Measurements from ENCODE around the gene PDP2.
"Not testable (repeated sequence)": the region's sequence is repeated elsewhere in the genome, so short reads cannot be mapped to it uniquely, and the experiment has no call there.

PDP2 gene

GRCh38 chr16:66934839-66935313 lies 54.6 kb downstream of the PDP2 start:
- H3K36me3 ChIP-seq (ENCODE audit: control insufficient read depth, insufficient read depth, low read length); H3K4me1 ChIP-seq (ENCODE audit: control insufficient read depth, insufficient read depth, low read length); H3K27me3 ChIP-seq (ENCODE audit: control insufficient read depth, insufficient read depth, low read length, poor library complexity, severe bottlenecking); H3K27ac ChIP-seq (ENCODE audit: insufficient read depth, low read depth, low read length, poor library complexity, severe bottlenecking); H3K9me3 ChIP-seq (ENCODE audit: control insufficient read depth, low read length): not testable (repeated sequence)
- peak overlapping the region; percentile 62 for H3K4me3 ChIP-seq (ENCODE audit: insufficient read depth, low read depth, low read length)
- 10 to 11% methylated on average over 15 to 19 of the region's 24 CpGs for WGBS, 2 experiments

GRCh38 chr16:66935314-66936011 lies 55.1 kb downstream of the PDP2 start, which contains the start of gene CES2:
Gene CES2, plus strand, starts transcription at chr16:66935516. Its CDS starts 120 bp downstream, at chr16:66935636.
- 74 to 76% methylated on average over 44 of the region's 44 CpGs for WGBS, 2 experiments
- H3K4me1 ChIP-seq (ENCODE audit: control insufficient read depth, insufficient read depth, low read length), result peaks cover 7% of the 10 kb centered on the region
- H3K27ac ChIP-seq (ENCODE audit: insufficient read depth, low read depth, low read length, poor library complexity, severe bottlenecking), result no peak within 1 kb of the TSS
- peak within 1 kb of the TSS; percentile 62 for H3K4me3 ChIP-seq (ENCODE audit: insufficient read depth, low read depth, low read length)
- no peaks in the 10 kb centered on the region for H3K9me3 ChIP-seq (ENCODE audit: control insufficient read depth, low read length)
- H3K36me3 ChIP-seq (ENCODE audit: control insufficient read depth, insufficient read depth, low read length), result no peaks in the 10 kb centered on the region
- H3K27me3 ChIP-seq (ENCODE audit: control insufficient read depth, insufficient read depth, low read length, poor library complexity, severe bottlenecking), result no peaks in the 10 kb centered on the region

GRCh38 chr16:66936462-66936861 lies 56.1 kb downstream of the PDP2 start:
- H3K27ac ChIP-seq (ENCODE audit: insufficient read depth, low read depth, low read length, poor library complexity, severe bottlenecking), result no peak overlapping the region
- 94% methylated on average over 6 of the region's 6 CpGs for WGBS, 2 experiments
- no peaks in the 10 kb centered on the region for H3K9me3 ChIP-seq (ENCODE audit: control insufficient read depth, low read length)
- H3K27me3 ChIP-seq (ENCODE audit: control insufficient read depth, insufficient read depth, low read length, poor library complexity, severe bottlenecking), result no peaks in the 10 kb centered on the region
- no peak overlapping the region for H3K4me3 ChIP-seq (ENCODE audit: insufficient read depth, low read depth, low read length)
- H3K36me3 ChIP-seq (ENCODE audit: control insufficient read depth, insufficient read depth, low read length), result no peaks in the 10 kb centered on the region
- peaks cover 7% of the 10 kb centered on the region for H3K4me1 ChIP-seq (ENCODE audit: control insufficient read depth, insufficient read depth, low read length)

DNA sequence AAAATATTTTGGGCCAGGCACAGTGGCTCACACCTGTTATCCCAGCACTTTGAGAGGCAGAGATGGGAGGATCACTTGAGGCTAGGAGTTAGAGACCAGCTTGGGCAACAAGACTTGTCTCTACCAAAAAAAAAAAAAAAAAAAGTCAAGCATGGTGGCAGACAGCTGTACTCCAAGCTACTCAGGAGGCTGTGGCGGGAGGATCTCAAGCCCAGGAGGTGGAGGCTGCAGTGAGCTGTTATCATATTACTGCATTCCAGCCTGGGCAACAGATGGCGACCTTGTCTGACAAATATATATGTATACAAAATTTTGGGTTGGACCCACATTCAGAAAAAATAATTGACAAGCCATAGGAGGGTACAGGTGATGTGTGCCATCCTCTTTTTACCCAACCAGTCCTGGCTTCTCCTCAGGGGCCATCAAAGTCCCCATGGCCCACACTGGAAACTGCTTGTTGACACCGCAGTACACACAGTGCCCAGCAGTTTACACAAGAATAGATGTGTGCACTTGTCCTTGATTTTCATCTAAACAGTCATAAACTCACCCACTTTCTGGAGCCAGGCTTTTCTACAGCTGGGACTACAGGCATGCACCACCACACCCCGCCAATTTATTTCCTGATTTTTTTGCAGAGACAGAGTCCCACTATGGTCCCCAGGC lies 56.7 kb downstream of the PDP2 start:
- 88 to 97% methylated on average over 4 of the region's 4 CpGs for WGBS, 2 experiments
- Histone ChIP-seq H3K9me3 (ENCODE audit: control insufficient read depth, low read length) (no peaks in the 10 kb centered on the region), H3K36me3 (ENCODE audit: control insufficient read depth, insufficient read depth, low read length) (no peaks in the 10 kb centered on the region), H3K27me3 (ENCODE audit: control insufficient read depth, insufficient read depth, low read length, poor library complexity, severe bottlenecking) (no peaks in the 10 kb centered on the region), H3K27ac (ENCODE audit: insufficient read depth, low read depth, low read length, poor library complexity, severe bottlenecking) (no peak overlapping the region), H3K4me3 (ENCODE audit: insufficient read depth, low read depth, low read length) (no peak overlapping the region), H3K4me1 (ENCODE audit: control insufficient read depth, insufficient read depth, low read length) (peaks cover 7% of the 10 kb centered on the region)

DNA sequence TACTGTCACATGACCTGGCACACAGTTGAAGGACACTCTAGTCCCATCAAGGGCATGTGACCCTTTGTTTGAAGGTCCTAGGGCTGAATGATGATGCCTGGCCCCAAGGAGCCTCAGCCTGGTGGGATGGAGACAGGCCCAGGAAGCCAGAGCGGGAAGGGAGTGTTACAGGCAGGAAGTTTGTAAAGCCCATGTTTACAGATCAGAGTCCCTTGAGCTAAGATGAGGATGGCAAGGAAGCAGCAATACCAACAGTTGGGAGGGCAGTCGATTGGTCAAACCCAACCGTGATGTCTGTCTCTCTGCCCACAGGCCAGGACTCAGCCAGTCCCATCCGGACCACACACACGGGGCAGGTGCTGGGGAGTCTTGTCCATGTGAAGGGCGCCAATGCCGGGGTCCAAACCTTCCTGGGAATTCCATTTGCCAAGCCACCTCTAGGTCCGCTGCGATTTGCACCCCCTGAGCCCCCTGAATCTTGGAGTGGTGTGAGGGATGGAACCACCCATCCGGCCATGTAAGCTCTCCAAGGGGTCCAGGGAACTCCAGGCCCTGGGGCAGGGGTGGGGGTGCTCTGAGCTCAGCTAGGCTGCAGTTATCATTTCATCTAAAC lies 57.5 kb downstream of the PDP2 start:
- Histone ChIP-seq H3K36me3 (ENCODE audit: control insufficient read depth, insufficient read depth, low read length) (no peaks in the 10 kb centered on the region), H3K9me3 (ENCODE audit: control insufficient read depth, low read length) (no peaks in the 10 kb centered on the region), H3K4me1 (ENCODE audit: control insufficient read depth, insufficient read depth, low read length) (peaks cover 7% of the 10 kb centered on the region), H3K27ac (ENCODE audit: insufficient read depth, low read depth, low read length, poor library complexity, severe bottlenecking) (no peak overlapping the region), H3K27me3 (ENCODE audit: control insufficient read depth, insufficient read depth, low read length, poor library complexity, severe bottlenecking) (no peaks in the 10 kb centered on the region), H3K4me3 (ENCODE audit: insufficient read depth, low read depth, low read length) (no peak overlapping the region)
- WGBS, 2 experiments, result 91 to 92% methylated on average over 10 of the region's 10 CpGs

- no peaks in the 10 kb centered on the region for H3K36me3 ChIP-seq (ENCODE audit: control insufficient read depth, insufficient read depth, low read length)
- H3K27ac ChIP-seq (ENCODE audit: insufficient read depth, low read depth, low read length, poor library complexity, severe bottlenecking), result no peak overlapping the region
- no peaks in the 10 kb centered on the region for H3K9me3 ChIP-seq (ENCODE audit: control insufficient read depth, low read length)
These were observed 59.1 kb downstream of the PDP2 start for GRCh38 chr16:66939366-66939765.

GRCh38 chr16:66940236-66940635 lies 59.9 kb downstream of the PDP2 start:
- no peaks in the 10 kb centered on the region for H3K36me3 ChIP-seq (ENCODE audit: control insufficient read depth, insufficient read depth, low read length)
- WGBS, 2 experiments, result 95 to 96% methylated on average over 16 of the region's 16 CpGs
- no peak overlapping the region for H3K4me3 ChIP-seq (ENCODE audit: insufficient read depth, low read depth, low read length)
- H3K4me1 ChIP-seq (ENCODE audit: control insufficient read depth, insufficient read depth, low read length), result no peaks in the 10 kb centered on the region
- H3K9me3 ChIP-seq (ENCODE audit: control insufficient read depth, low read length), result no peaks in the 10 kb centered on the region
- H3K27ac ChIP-seq (ENCODE audit: insufficient read depth, low read depth, low read length, poor library complexity, severe bottlenecking), result no peak overlapping the region
- H3K27me3 ChIP-seq (ENCODE audit: control insufficient read depth, insufficient read depth, low read length, poor library complexity, severe bottlenecking), result no peaks in the 10 kb centered on the region

More at GRCh38 chr16:66939366-66939765, 59.1 kb downstream of the PDP2 start:
- Histone ChIP-seq H3K27me3 (ENCODE audit: control insufficient read depth, insufficient read depth, low read length, poor library complexity, severe bottlenecking) (no peaks in the 10 kb centered on the region), H3K4me3 (ENCODE audit: insufficient read depth, low read depth, low read length) (no peak overlapping the region), H3K4me1 (ENCODE audit: control insufficient read depth, insufficient read depth, low read length) (no peaks in the 10 kb centered on the region)
